ENCODE measurements around the gene IL12RB2.
"Not testable (repeated sequence)": the region's sequence is repeated elsewhere in the genome, so short reads cannot be mapped to it uniquely, and the experiment has no call there.

The IL12RB2 gene

GRCh38 chr1:67393240-67393639 is 85.6 kb downstream of the IL12RB2 start:
- ChIA-PET POLR2A (no interaction called here), CTCF (interaction anchor here (1.0 to 1.9 kb wide), 4 partner anchors 11 to 56 kb away, joined by 3 to 4 read pairs (median 3); no protein-coding TSS in a partner anchor)
- TF ChIP-seq CTCF (IDR thresholded peaks at IDR 0.05; ENCODE audit: control extremely low read depth, extremely low read depth, low read depth, missing control alignments), result no peak
- no peak for DNase-seq (ENCODE audit: extremely low spot score)

GRCh38 chr1:67393737-67394136 is 86.1 kb downstream of the IL12RB2 start:
- CTCF ChIA-PET, result interaction anchor here (1.0 to 1.9 kb wide), 2 partner anchors 11 to 21 kb away, joined by 3 to 4 read pairs; no protein-coding TSS in a partner anchor
- no peak for TF ChIP-seq CTCF (IDR thresholded peaks at IDR 0.05; ENCODE audit: control extremely low read depth, extremely low read depth, low read depth, missing control alignments)
- POLR2A ChIA-PET, result no interaction called here
- DNase-seq (ENCODE audit: extremely low spot score), result no peak

- no peak for DNase-seq (ENCODE audit: extremely low spot score)
- ChIA-PET CTCF (interaction anchor here (1.9 kb wide), 1 partner anchor 21 kb away, joined by 4 read pairs; no protein-coding TSS in a partner anchor), POLR2A (no interaction called here)
- TF ChIP-seq CTCF (IDR thresholded peaks at IDR 0.05; ENCODE audit: control extremely low read depth, extremely low read depth, low read depth, missing control alignments), result no peak
Observed at GRCh38 chr1:67394548-67394947, 86.9 kb downstream of the IL12RB2 start.

- TF ChIP-seq CTCF (IDR thresholded peaks at IDR 0.05; ENCODE audit: control extremely low read depth, extremely low read depth, low read depth, missing control alignments), result no peak
- CTCF ChIA-PET, result interaction anchor here (0.7 to 1.1 kb wide), 3 partner anchors 8 to 185 kb away, joined by 3 read pairs; no protein-coding TSS in a partner anchor
- POLR2A ChIA-PET, result interaction anchor here (1.6 kb wide), 1 partner anchor 16 kb away, joined by 3 read pairs; no protein-coding TSS in a partner anchor
- DNase-seq (ENCODE audit: extremely low spot score), result no peak
Observed at GRCh38 chr1:67399199-67399993, 91.7 kb downstream of the IL12RB2 start.

- POLR2A ChIA-PET; DNase-seq (ENCODE audit: extremely low spot score): not testable (repeated sequence)
- CTCF ChIA-PET, result interaction anchor here (0.7 to 1.0 kb wide), 2 partner anchors 14 to 55 kb away, joined by 3 read pairs; no protein-coding TSS in a partner anchor
Observed at GRCh38 chr1:67400029-67400786, 92.5 kb downstream of the IL12RB2 start.

GRCh38 chr1:67401443-67401842 is 93.8 kb downstream of the IL12RB2 start:
- CTCF ChIA-PET, result interaction anchor here (1.0 to 1.8 kb wide), 2 partner anchors 160 to 188 kb away, joined by 4 to 7 read pairs; no protein-coding TSS in a partner anchor
- no peak for DNase-seq (ENCODE audit: extremely low spot score)
- POLR2A ChIA-PET, result no interaction called here
- no peak for TF ChIP-seq CTCF (IDR thresholded peaks at IDR 0.05; ENCODE audit: control extremely low read depth, extremely low read depth, low read depth, missing control alignments)
